SK-N-SH treated with all-trans-retinoic acid at 6 μM for 48 hours (cell line): ENCODE measurements around the gene SLC49A4.

Experiments used
- PATZ1 ChIP-seq: fragments of 250-450 bp; sonication (Bioruptor Pico); IDR thresholded peaks from 2 replicates; pipeline ENCODE4 v1.8.0; 2020; ENCODE audit warnings: mild to moderate bottlenecking, moderate library complexity, borderline replicate concordance
- ZFP30 ChIP-seq: fragments of 450-650 bp; formaldehyde crosslinking; IDR thresholded peaks from 2 replicates; pipeline ENCODE4 v1.5.0; 2022; ENCODE audit warnings: mild to moderate bottlenecking, moderate library complexity
- TF ChIP-seq, protein P1 (sequence below): fragments of 250-450 bp; sonication (Bioruptor Pico); IDR thresholded peaks from 2 replicates; pipeline ENCODE4 v1.5.1; 2020; ENCODE audit warnings: low read depth, mild to moderate bottlenecking, moderate library complexity

DNA sequence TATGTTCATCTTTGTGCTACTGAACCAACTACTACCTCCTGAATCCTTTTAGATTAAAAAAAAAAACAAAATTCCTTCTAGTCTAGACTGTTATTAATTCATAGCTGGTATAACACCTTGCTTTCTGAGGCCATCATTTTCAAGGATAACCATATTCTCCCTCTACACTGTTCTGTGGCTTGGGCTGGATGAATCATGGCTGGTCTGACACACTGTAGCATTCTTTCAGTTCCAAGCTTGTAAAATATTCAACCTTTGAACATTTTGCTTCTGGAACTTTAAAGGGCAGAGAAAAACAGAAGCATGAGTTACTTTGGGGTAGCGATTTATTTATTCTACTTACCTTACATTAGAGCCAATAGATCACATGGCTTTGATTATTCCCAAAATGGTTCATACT lies 8.8 kb upstream of the SLC49A4 start:
- TF ChIP-seq, protein P1, sequence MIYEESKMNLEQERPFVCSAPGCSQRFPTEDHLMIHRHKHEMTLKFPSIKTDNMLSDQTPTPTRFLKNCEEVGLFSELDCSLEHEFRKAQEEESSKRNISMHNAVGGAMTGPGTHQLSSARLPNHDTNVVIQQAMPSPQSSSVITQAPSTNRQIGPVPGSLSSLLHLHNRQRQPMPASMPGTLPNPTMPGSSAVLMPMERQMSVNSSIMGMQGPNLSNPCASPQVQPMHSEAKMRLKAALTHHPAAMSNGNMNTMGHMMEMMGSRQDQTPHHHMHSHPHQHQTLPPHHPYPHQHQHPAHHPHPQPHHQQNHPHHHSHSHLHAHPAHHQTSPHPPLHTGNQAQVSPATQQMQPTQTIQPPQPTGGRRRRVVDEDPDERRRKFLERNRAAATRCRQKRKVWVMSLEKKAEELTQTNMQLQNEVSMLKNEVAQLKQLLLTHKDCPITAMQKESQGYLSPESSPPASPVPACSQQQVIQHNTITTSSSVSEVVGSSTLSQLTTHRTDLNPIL (CRISPR knock-in tag), result no peak
- TF ChIP-seq ZFP30 (CRISPR knock-in tag) (no peak), PATZ1 (CRISPR knock-in tag) (no peak)
